Endothelial cell of umbilical vein (primary cell): Measurements from ENCODE around the gene ZNF326. TPM values are rescaled to one million over a fixed set of nuclear protein-coding genes. Genes with fewer than 3 reads are reported as not detected.

Experiments
- BruUV-seq: library from RNA; stranded (reverse); fragments of 400-500 nt; replicated peaks from 2 replicates; lab custom pipeline; 2021; lab: Mats Ljungman, UMichigan
- CTCF ChIA-PET: fragments of 300-600, 350-600 bp; sonication (Branson Sonifier 250); formaldehyde crosslinking; loops from one replicate; lab custom pipeline; 2021; ENCODE audit warnings: antibody characterized with exemption, inconsistent platforms; lab: Charles Lee
- POLR2A ChIA-PET: fragments of 300-600, 350-600 bp; sonication (Branson Sonifier 250); formaldehyde crosslinking; loops from one replicate; lab custom pipeline; 2021; ENCODE audit warnings: antibody characterized with exemption, inconsistent platforms; lab: Charles Lee
- DNase-seq: peaks from one replicate; pipeline ENCODE4 v3.0.0-alpha.2; 2011; ENCODE audit warnings: low read depth, low spot score
- FAIRE-seq: peaks from 2 replicates; lab custom pipeline; 2011; peaks lifted over from hg19 to GRCh38; lab: Jason Lieb, UNC
- H2AFZ ChIP-seq: 2 replicates; pipeline ENCODE4 v1.6.0; 2012; ENCODE audit warnings: low read depth, low read length, control low read depth, inconsistent platforms
- H3K27ac ChIP-seq: 2 replicates; pipeline ENCODE4 v1.5.1; 2011; ENCODE audit warnings: low read depth, mild to moderate bottlenecking, control low read depth, low read length, moderate library complexity; ENCODE audit not compliant: insufficient read depth
- H3K27me3 ChIP-seq, 2 experiments: 2 replicates each; pipeline versions ENCODE4 v1.6.0 to v1.6.1; 2011; ENCODE audit warnings: low read length in 2 of 2, mixed read lengths in 1 of 2; ENCODE audit not compliant: control insufficient read depth in 2 of 2, insufficient read depth in 2 of 2
- H3K36me3 ChIP-seq, 2 experiments: 2 replicates in 1 of 2; 3 replicates in 1 of 2; pipeline ENCODE4 v1.5.1; 2011; ENCODE audit warnings: low read length in 2 of 2, mild to moderate bottlenecking in 1 of 2, moderate library complexity in 1 of 2; ENCODE audit not compliant: control insufficient read depth in 2 of 2, insufficient read depth in 2 of 2; ENCODE audit errors: extremely low read depth in 1 of 2
- H3K4me1 ChIP-seq: 3 replicates; pipeline ENCODE4 v1.5.1; 2011; ENCODE audit warnings: mild to moderate bottlenecking, low read length; ENCODE audit not compliant: control insufficient read depth, insufficient read depth; ENCODE audit errors: extremely low read depth
- H3K4me2 ChIP-seq: 2 replicates; pipeline ENCODE4 v1.6.1; 2011; ENCODE audit warnings: low read length, control low read depth, mixed read lengths; ENCODE audit not compliant: insufficient read depth
- H3K4me3 ChIP-seq, 3 experiments: fragments of 200-600 bp in 1 of 3; sonication (generic), shearing (Covaris generic) in 1 of 3; replicated peaks in 1 of 3; 2 replicates each; pipeline ENCODE4 v1.5.1; 2011 to 2016; ENCODE audit warnings: control low read depth in 3 of 3, low read length in 3 of 3, mild to moderate bottlenecking in 2 of 3, inconsistent platforms in 1 of 3, low read depth in 1 of 3, moderate library complexity in 1 of 3; ENCODE audit not compliant: insufficient read depth in 1 of 3
- H3K79me2 ChIP-seq: 2 replicates; pipeline ENCODE4 v1.6.0; 2012; ENCODE audit warnings: low read length, inconsistent platforms; ENCODE audit not compliant: control insufficient read depth, insufficient read depth
- H3K9ac ChIP-seq: replicated peaks from 2 replicates; pipeline ENCODE3; 2011; ENCODE audit warnings: low read length, control low read depth; ENCODE audit not compliant: insufficient read depth; ENCODE audit errors: extremely low read depth
- H3K9me1 ChIP-seq: replicated peaks from 3 replicates; pipeline ENCODE4 v1.6.0; 2011; ENCODE audit warnings: mild to moderate bottlenecking, low read length; ENCODE audit not compliant: control insufficient read depth, insufficient read depth; ENCODE audit errors: extremely low read depth
- H3K9me3 ChIP-seq: replicated peaks from 2 replicates; pipeline ENCODE4 v1.5.1; 2012; ENCODE audit warnings: low read length, inconsistent platforms; ENCODE audit not compliant: control insufficient read depth, insufficient read depth
- H4K20me1 ChIP-seq: replicated peaks from 2 replicates; pipeline ENCODE3; 2011; ENCODE audit warnings: mild to moderate bottlenecking, low read length; ENCODE audit not compliant: control insufficient read depth, insufficient read depth; ENCODE audit errors: extremely low read depth
- CTCF ChIP-seq, 2 donors: IDR thresholded peaks; 1 replicate in 1 of 2; 2 replicates in 1 of 2; pipeline ENCODE4 v1.5.1; 2011; ENCODE audit warnings: low read length in 2 of 2, mild to moderate bottlenecking in 2 of 2, moderate library complexity in 2 of 2, control low read depth in 1 of 2, inconsistent platforms in 1 of 2, low read depth in 1 of 2; ENCODE audit not compliant: insufficient read depth in 1 of 2; ENCODE audit errors: extremely low read depth in 1 of 2
- EZH2 ChIP-seq: IDR thresholded peaks from 2 replicates; pipeline ENCODE4 v1.6.1; 2012; ENCODE audit warnings: borderline replicate concordance, low read depth, mild to moderate bottlenecking, moderate library complexity, low read length, inconsistent platforms; ENCODE audit not compliant: severe bottlenecking
- FOS ChIP-seq: IDR thresholded peaks from 2 replicates; pipeline ENCODE4 v1.6.1; 2011; ENCODE audit warnings: mild to moderate bottlenecking, low read length, moderate library complexity, borderline replicate concordance; ENCODE audit not compliant: insufficient read depth
- GATA2 ChIP-seq: IDR thresholded peaks from 2 replicates; pipeline ENCODE4 v1.7.0; 2011; ENCODE audit warnings: low read depth, mild to moderate bottlenecking, moderate library complexity, mixed read lengths, low read length; ENCODE audit not compliant: insufficient read length, insufficient read depth
- JUN ChIP-seq: IDR thresholded peaks from 2 replicates; pipeline ENCODE4 v1.6.1; 2011; ENCODE audit warnings: borderline replicate concordance, low read depth; ENCODE audit not compliant: insufficient read length, insufficient read depth
- MYC ChIP-seq: IDR thresholded peaks from one replicate; pipeline ENCODE4 v1.6.1; 2011; ENCODE audit warnings: mild to moderate bottlenecking, low read depth, low read length
- POLR2A ChIP-seq: IDR thresholded peaks from 2 replicates; pipeline ENCODE4 v1.6.1; 2012; ENCODE audit warnings: low read depth, mild to moderate bottlenecking, control low read depth, low read length
- POLR2AphosphoS5 ChIP-seq: IDR thresholded peaks from 2 replicates; pipeline ENCODE4 v1.6.1; 2012; ENCODE audit warnings: low read depth, mild to moderate bottlenecking, control low read depth, low read length, moderate library complexity; ENCODE audit not compliant: insufficient read depth
- dilution Hi-C: fragments of 300-500 bp; cut with MboI; formaldehyde crosslinking; loops from one replicate; pipeline ENCODE4 v1.15.0; 2019; ENCODE audit warnings: low sequenced_read_pairs; ENCODE audit not compliant: extremely low pct_ligation_motif_present
- intact Hi-C: fragments of 100-400 bp; cut with micrococcal nuclease; formaldehyde crosslinking; loops from one replicate; pipeline ENCODE4 v1.10.0; 2022
- polyA plus RNA-seq, 4 experiments: library from polyadenylated mRNA; depleted of rRNA in 3 of 4; stranded (reverse) in 3 of 4; unstranded in 1 of 4; fragments of >200 nt; gene quantifications; 2 replicates each; pipeline versions ENCODE4 v1.2.1 to v1.2.3, GENCODE V29; 2011 to 2012; ENCODE audit warnings: missing spikeins in 1 of 4
- total RNA-seq: library from RNA; stranded (reverse); gene quantifications from 2 replicates; pipeline ENCODE4 v1.2.3, GENCODE V29; 2021
- TF ChIP-seq, protein P1 (sequence below): IDR thresholded peaks from 2 replicates; pipeline ENCODE4 v1.6.1; 2011; ENCODE audit not compliant: insufficient read depth, insufficient read length

The ZNF326 gene
- total and polyA plus RNA-seq, 2 donors (not counting 3 experiments of a cell fraction or from before 2014, with no cell fraction given), result 13.1 to 29.9 TPM

DNA sequence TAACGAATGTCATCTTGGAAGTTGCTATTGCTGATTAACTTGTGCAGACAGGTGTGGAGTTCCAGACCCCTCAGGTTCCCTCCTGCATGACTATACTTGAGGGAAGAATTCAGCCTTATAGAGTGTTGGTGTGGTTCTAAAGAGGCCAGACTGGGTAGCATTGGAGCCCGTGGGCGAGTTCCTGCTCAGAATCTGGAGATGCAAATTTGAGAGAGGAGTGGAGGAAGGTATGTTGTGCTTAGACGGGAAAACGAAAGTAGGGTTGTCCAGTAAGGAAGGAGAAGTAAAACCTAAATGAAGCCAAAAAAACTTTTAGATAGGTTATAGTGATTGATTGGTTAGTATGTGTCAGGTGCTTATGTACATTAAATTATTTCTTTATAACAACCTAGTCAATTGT lies 79.2 kb downstream of the ZNF326 start:
- Histone ChIP-seq H3K4me3 (no peak overlapping the region), H3K79me2 (no peaks in the 10 kb centered on the region), H4K20me1 (no peaks in the 10 kb centered on the region), H3K9ac (no peak overlapping the region), H3K9me1 (no peaks in the 10 kb centered on the region), H2AFZ (no peak overlapping the region), H3K27ac (no peak overlapping the region), H3K9me3 (no peaks in the 10 kb centered on the region), H3K4me2 (no peak overlapping the region), H3K36me3 (no peaks in the 10 kb centered on the region), H3K4me1 (no peaks in the 10 kb centered on the region), H3K27me3 (peaks cover 0 to 2% of the 10 kb centered on the region in 2 experiments)
- no TSS peak for BruUV-seq
- intact Hi-C loops (no loop called here), dilution Hi-C loops (no loop called here)
- DNase-seq (no peak), FAIRE-seq (no peak)
- TF ChIP-seq, protein P1, sequence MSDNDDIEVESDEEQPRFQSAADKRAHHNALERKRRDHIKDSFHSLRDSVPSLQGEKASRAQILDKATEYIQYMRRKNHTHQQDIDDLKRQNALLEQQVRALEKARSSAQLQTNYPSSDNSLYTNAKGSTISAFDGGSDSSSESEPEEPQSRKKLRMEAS, result no peak
- no peak for TF ChIP-seq MYC
- TF ChIP-seq POLR2AphosphoS5, result no peak
- no peak for TF ChIP-seq GATA2
- TF ChIP-seq POLR2A, result no peak
- no peak for TF ChIP-seq EZH2
- TF ChIP-seq CTCF (IDR thresholded peaks at IDR 0.05; ENCODE audit: extremely low read depth in 1 of 2, insufficient read depth in 1 of 2, low read depth in 1 of 2, low read length in 2 of 2), result no peak
- no peak for TF ChIP-seq JUN
- TF ChIP-seq FOS, result no peak
- ChIA-PET POLR2A (no interaction called here), CTCF (no interaction called here)
